B cell (primary cell): ENCODE results near the gene SIPA1L3. TPM values are rescaled to one million over a fixed set of nuclear protein-coding genes. Genes with fewer than 3 reads are reported as not detected.
A peak's percentile ranks its signal among the peaks of the same experiment; 100 is the strongest.

ENCODE experiments used
- ATAC-seq: fragments of 200-7000 bp; cut with Tn5 transposase; one replicate; pipeline ENCODE4 v1.10.0; 2021; ENCODE audit warnings: low read depth, mild to moderate bottlenecking, moderate number of reproducible peaks, moderate library complexity
- CTCF ChIA-PET: fragments of 350-600 bp; sonication (Branson Sonifier 250); formaldehyde crosslinking; loops from one replicate; lab custom pipeline; 2021; ENCODE audit warnings: antibody characterized with exemption, inconsistent platforms; lab: Charles Lee
- POLR2A ChIA-PET: fragments of 350-600 bp; sonication (Branson Sonifier 250); formaldehyde crosslinking; loops from one replicate; lab custom pipeline; 2021; ENCODE audit warnings: antibody characterized with exemption; lab: Charles Lee
- DNase-seq: peaks from one replicate; pipeline ENCODE4 v3.0.0; 2013
- H2AFZ ChIP-seq: 2 replicates; pipeline ENCODE4 v1.6.1; 2012; ENCODE audit warnings: mild to moderate bottlenecking, low read depth, low read length; ENCODE audit not compliant: insufficient read depth, poor library complexity, severe bottlenecking
- H3K27ac ChIP-seq, 2 donors: 1 replicate in 1 of 2; 2 replicates in 1 of 2; pipeline ENCODE4 v1.5.1; 2012 to 2013; ENCODE audit warnings: low read length in 2 of 2, mild to moderate bottlenecking in 2 of 2, moderate library complexity in 1 of 2
- H3K27me3 ChIP-seq, 4 experiments: fragments of 200-600 bp in 1 of 4; sonication (generic) in 1 of 4; replicated peaks in 1 of 4; 1 replicate in 2 of 4; 2 replicates in 2 of 4; pipeline versions ENCODE4 v1.6.1 to v1.7.0; 2013 to 2016; ENCODE audit warnings: low read length in 3 of 4, mild to moderate bottlenecking in 2 of 4, mixed read lengths in 1 of 4, moderate library complexity in 1 of 4; ENCODE audit not compliant: insufficient read depth in 4 of 4, control insufficient read depth in 3 of 4; ENCODE audit errors: control extremely low read depth in 1 of 4
- H3K36me3 ChIP-seq, 2 experiments: replicated peaks in 1 of 2; 1 replicate in 1 of 2; 2 replicates in 1 of 2; pipeline versions ENCODE4 v1.6.1 to v1.7.1; 2013; ENCODE audit warnings: low read length in 1 of 2; ENCODE audit not compliant: insufficient read depth in 2 of 2, control insufficient read depth in 1 of 2; ENCODE audit errors: control extremely low read depth in 1 of 2, extremely low read depth in 1 of 2
- H3K4me1 ChIP-seq, 2 donors: fragments of 200-600 bp in 1 of 2; sonication (generic) in 1 of 2; 1 replicate in 1 of 2; 2 replicates in 1 of 2; pipeline versions ENCODE4 v1.5.1 to v1.6.1; 2013 to 2017; ENCODE audit warnings: low read length in 2 of 2; ENCODE audit not compliant: control insufficient read depth in 2 of 2, insufficient read depth in 2 of 2
- H3K4me2 ChIP-seq: replicated peaks from 2 replicates; pipeline ENCODE3; 2012; ENCODE audit warnings: mild to moderate bottlenecking, low read depth, low read length; ENCODE audit not compliant: poor library complexity, severe bottlenecking
- H3K4me3 ChIP-seq, 5 experiments: fragments of 200-600 bp in 1 of 5; sonication (generic) in 1 of 5; 1 replicate in 3 of 5; 2 replicates in 2 of 5; pipeline versions ENCODE4 v1.5.1 to v1.7.0; 2011 to 2016; ENCODE audit warnings: low read length in 4 of 5, mild to moderate bottlenecking in 4 of 5, low read depth in 2 of 5, control low read depth in 1 of 5, moderate library complexity in 1 of 5; ENCODE audit not compliant: insufficient read depth in 1 of 5; ENCODE audit errors: control extremely low read depth in 1 of 5, extremely low read depth in 1 of 5
- H3K79me2 ChIP-seq: fragments of 200-600 bp; sonication (generic); one replicate; pipeline ENCODE4 v1.6.0; 2016; ENCODE audit warnings: low read length; ENCODE audit not compliant: control insufficient read depth, insufficient read depth
- H3K9ac ChIP-seq: fragments of 200-600 bp; sonication (generic); 2 replicates; pipeline ENCODE4 v1.6.1; 2017; ENCODE audit warnings: mild to moderate bottlenecking, low read length, moderate library complexity
- H3K9me3 ChIP-seq, 3 donors: one replicate each; pipeline versions ENCODE4 v1.6.1 to v1.7.1; 2013; ENCODE audit warnings: low read length in 2 of 3; ENCODE audit not compliant: control insufficient read depth in 2 of 3, insufficient read depth in 1 of 3; ENCODE audit errors: control extremely low read depth in 1 of 3
- H4K20me1 ChIP-seq: 2 replicates; pipeline ENCODE4 v1.6.0; 2012; ENCODE audit warnings: mild to moderate bottlenecking, low read length; ENCODE audit not compliant: insufficient read depth, control insufficient read depth, poor library complexity, severe bottlenecking
- H3K27ac Mint-ChIP-seq: one replicate; pipeline ENCODE4 v1.8.0; 2021; ENCODE audit warnings: mixed read lengths
- H3K27me3 Mint-ChIP-seq: one replicate; pipeline ENCODE4 v1.8.0; 2021; ENCODE audit warnings: mixed read lengths
- H3K4me1 Mint-ChIP-seq: one replicate; pipeline ENCODE4 v1.8.0; 2021; ENCODE audit warnings: mixed read lengths
- H3K4me3 Mint-ChIP-seq: one replicate; pipeline ENCODE4 v1.8.0; 2021; ENCODE audit warnings: mixed read lengths
- H3K9me3 Mint-ChIP-seq: one replicate; pipeline ENCODE4 v1.8.0; 2022; ENCODE audit warnings: mixed read lengths; ENCODE audit not compliant: insufficient read depth
- EZH2 ChIP-seq: IDR thresholded peaks from 2 replicates; pipeline ENCODE4 v1.6.1; 2012; ENCODE audit warnings: borderline replicate concordance, low read depth, mild to moderate bottlenecking, moderate library complexity, low read length; ENCODE audit not compliant: insufficient read depth, poor library complexity, severe bottlenecking
- WGBS: methylation state at CpG from one replicate; pipeline ENCODE4 v1.1.5; 2013; ENCODE audit warnings: missing lambda C conversion rate; ENCODE audit not compliant: insufficient coverage; 5-methylcytosine and 5-hydroxymethylcytosine counted together
- intact Hi-C: fragments of 100-400 bp; cut with micrococcal nuclease; formaldehyde crosslinking; loops from one replicate; pipeline ENCODE4 v1.10.0; 2022
- polyA plus RNA-seq: library from polyadenylated mRNA; depleted of rRNA; stranded (reverse); fragments of >200 nt; gene quantifications from 2 replicates; pipeline ENCODE4 v1.2.3, GENCODE V29; 2012
- total RNA-seq, 2 donors: library from RNA; stranded (reverse); fragments of 120-200 nt in 1 of 2; gene quantifications; 1 replicate in 1 of 2; 2 replicates in 1 of 2; pipeline versions ENCODE4 v1.2.3 to v1.2.4, GENCODE V29; 2013 to 2022
- TF ChIP-seq, protein P1 (sequence below): fragments of 200-600 bp; IDR thresholded peaks from one replicate; pipeline ENCODE4 v1.8.0; 2022; ENCODE audit warnings: antibody characterized with exemption, mild to moderate bottlenecking

Gene SIPA1L3
- total and polyA plus RNA-seq, 2 donors (not counting 1 experiment from before 2014, with no cell fraction given): 48.3 to 295 TPM

DNA sequence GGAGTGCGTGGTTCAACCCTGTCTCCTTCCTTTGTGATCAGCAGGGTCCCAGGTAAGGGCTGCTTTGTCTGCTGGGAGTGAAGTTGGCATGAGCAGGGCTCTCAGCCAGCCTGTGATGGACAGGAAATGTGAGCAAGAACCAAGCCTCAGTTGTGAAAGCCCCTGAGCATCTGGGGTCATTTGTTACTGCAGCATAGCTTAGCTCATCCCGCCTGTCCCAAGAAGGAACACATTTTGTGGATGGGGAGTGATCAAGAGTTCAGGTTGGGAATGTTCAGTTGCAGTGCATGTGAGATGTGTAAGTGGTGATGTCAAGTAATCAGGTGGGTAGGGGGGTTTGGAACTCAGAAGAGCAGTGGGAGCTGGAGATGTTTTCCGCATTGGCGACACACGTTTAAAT is 164.6 kb downstream of the SIPA1L3 start:
- Histone ChIP-seq H3K9ac (no peak overlapping the region), H3K36me3 (peaks cover 0 to 36% of the 10 kb centered on the region in 2 experiments), H3K4me1 (no peaks in the 10 kb centered on the region), H3K4me3 (no peak overlapping the region), H3K27ac (no peak overlapping the region), H4K20me1 (peaks cover 70% of the 10 kb centered on the region), H3K27me3 (no peaks in the 10 kb centered on the region), H3K4me2 (no peak overlapping the region), H2AFZ (no peak overlapping the region), H3K79me2 (peaks cover 82% of the 10 kb centered on the region), H3K9me3 (peaks cover 0 to 3% (median 0%) of the 10 kb centered on the region in 3 donors)
- 98% methylated on average over 5 of the region's 5 CpGs for WGBS
- no peak overlapping the region for H3K4me3 Mint-ChIP-seq
- DNase-seq (no peak), ATAC-seq (no peak)
- no peaks in the 10 kb centered on the region for H3K27me3 Mint-ChIP-seq
- TF ChIP-seq EZH2: no peak
- TF ChIP-seq, protein P1, sequence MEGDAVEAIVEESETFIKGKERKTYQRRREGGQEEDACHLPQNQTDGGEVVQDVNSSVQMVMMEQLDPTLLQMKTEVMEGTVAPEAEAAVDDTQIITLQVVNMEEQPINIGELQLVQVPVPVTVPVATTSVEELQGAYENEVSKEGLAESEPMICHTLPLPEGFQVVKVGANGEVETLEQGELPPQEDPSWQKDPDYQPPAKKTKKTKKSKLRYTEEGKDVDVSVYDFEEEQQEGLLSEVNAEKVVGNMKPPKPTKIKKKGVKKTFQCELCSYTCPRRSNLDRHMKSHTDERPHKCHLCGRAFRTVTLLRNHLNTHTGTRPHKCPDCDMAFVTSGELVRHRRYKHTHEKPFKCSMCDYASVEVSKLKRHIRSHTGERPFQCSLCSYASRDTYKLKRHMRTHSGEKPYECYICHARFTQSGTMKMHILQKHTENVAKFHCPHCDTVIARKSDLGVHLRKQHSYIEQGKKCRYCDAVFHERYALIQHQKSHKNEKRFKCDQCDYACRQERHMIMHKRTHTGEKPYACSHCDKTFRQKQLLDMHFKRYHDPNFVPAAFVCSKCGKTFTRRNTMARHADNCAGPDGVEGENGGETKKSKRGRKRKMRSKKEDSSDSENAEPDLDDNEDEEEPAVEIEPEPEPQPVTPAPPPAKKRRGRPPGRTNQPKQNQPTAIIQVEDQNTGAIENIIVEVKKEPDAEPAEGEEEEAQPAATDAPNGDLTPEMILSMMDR: no peak
- ChIA-PET POLR2A (interaction anchor here (0.6 kb wide), 1 partner anchor 17 kb away, joined by 10 read pairs; no protein-coding TSS in a partner anchor), CTCF (interaction anchor here (0.6 kb wide), 1 partner anchor 15 kb away, joined by 3 read pairs; no protein-coding TSS in a partner anchor)
- H3K4me1 Mint-ChIP-seq: peaks cover 29% of the 10 kb centered on the region
- peak overlapping the region; percentile 51 for H3K27ac Mint-ChIP-seq
- intact Hi-C loops: no loop called here
- peaks cover 4% of the 10 kb centered on the region for H3K9me3 Mint-ChIP-seq
